B cell (primary cell): ENCODE data around the gene MTG2. TPM values are rescaled to one million over a fixed set of nuclear protein-coding genes. Genes with fewer than 3 reads are reported as not detected.
A peak's percentile ranks its signal among the peaks of the same experiment; 100 is the strongest.

Source experiments
- ATAC-seq: fragments of 200-7000 bp; cut with Tn5 transposase; one replicate; pipeline ENCODE4 v1.10.0; 2021; ENCODE audit warnings: low read depth, mild to moderate bottlenecking, moderate number of reproducible peaks, moderate library complexity
- CTCF ChIA-PET: fragments of 350-600 bp; sonication (Branson Sonifier 250); formaldehyde crosslinking; loops from one replicate; lab custom pipeline; 2021; ENCODE audit warnings: antibody characterized with exemption, inconsistent platforms; lab: Charles Lee
- POLR2A ChIA-PET: fragments of 350-600 bp; sonication (Branson Sonifier 250); formaldehyde crosslinking; loops from one replicate; lab custom pipeline; 2021; ENCODE audit warnings: antibody characterized with exemption; lab: Charles Lee
- DNase-seq: peaks from one replicate; pipeline ENCODE4 v3.0.0; 2013
- H2AFZ ChIP-seq: 2 replicates; pipeline ENCODE4 v1.6.1; 2012; ENCODE audit warnings: mild to moderate bottlenecking, low read depth, low read length; ENCODE audit not compliant: insufficient read depth, poor library complexity, severe bottlenecking
- H3K27ac ChIP-seq, 2 donors: 1 replicate in 1 of 2; 2 replicates in 1 of 2; pipeline ENCODE4 v1.5.1; 2012 to 2013; ENCODE audit warnings: low read length in 2 of 2, mild to moderate bottlenecking in 2 of 2, moderate library complexity in 1 of 2
- H3K27me3 ChIP-seq, 4 experiments: fragments of 200-600 bp in 1 of 4; sonication (generic) in 1 of 4; replicated peaks in 1 of 4; 1 replicate in 2 of 4; 2 replicates in 2 of 4; pipeline versions ENCODE4 v1.6.1 to v1.7.0; 2013 to 2016; ENCODE audit warnings: low read length in 3 of 4, mild to moderate bottlenecking in 2 of 4, mixed read lengths in 1 of 4, moderate library complexity in 1 of 4; ENCODE audit not compliant: insufficient read depth in 4 of 4, control insufficient read depth in 3 of 4; ENCODE audit errors: control extremely low read depth in 1 of 4
- H3K36me3 ChIP-seq, 2 experiments: replicated peaks in 1 of 2; 1 replicate in 1 of 2; 2 replicates in 1 of 2; pipeline versions ENCODE4 v1.6.1 to v1.7.1; 2013; ENCODE audit warnings: low read length in 1 of 2; ENCODE audit not compliant: insufficient read depth in 2 of 2, control insufficient read depth in 1 of 2; ENCODE audit errors: control extremely low read depth in 1 of 2, extremely low read depth in 1 of 2
- H3K4me1 ChIP-seq, 2 donors: fragments of 200-600 bp in 1 of 2; sonication (generic) in 1 of 2; 1 replicate in 1 of 2; 2 replicates in 1 of 2; pipeline versions ENCODE4 v1.5.1 to v1.6.1; 2013 to 2017; ENCODE audit warnings: low read length in 2 of 2; ENCODE audit not compliant: control insufficient read depth in 2 of 2, insufficient read depth in 2 of 2
- H3K4me2 ChIP-seq: replicated peaks from 2 replicates; pipeline ENCODE3; 2012; ENCODE audit warnings: mild to moderate bottlenecking, low read depth, low read length; ENCODE audit not compliant: poor library complexity, severe bottlenecking
- H3K4me3 ChIP-seq, 5 experiments: fragments of 200-600 bp in 1 of 5; sonication (generic) in 1 of 5; 1 replicate in 3 of 5; 2 replicates in 2 of 5; pipeline versions ENCODE4 v1.5.1 to v1.7.0; 2011 to 2016; ENCODE audit warnings: low read length in 4 of 5, mild to moderate bottlenecking in 4 of 5, low read depth in 2 of 5, control low read depth in 1 of 5, moderate library complexity in 1 of 5; ENCODE audit not compliant: insufficient read depth in 1 of 5; ENCODE audit errors: control extremely low read depth in 1 of 5, extremely low read depth in 1 of 5
- H3K79me2 ChIP-seq: fragments of 200-600 bp; sonication (generic); one replicate; pipeline ENCODE4 v1.6.0; 2016; ENCODE audit warnings: low read length; ENCODE audit not compliant: control insufficient read depth, insufficient read depth
- H3K9ac ChIP-seq: fragments of 200-600 bp; sonication (generic); 2 replicates; pipeline ENCODE4 v1.6.1; 2017; ENCODE audit warnings: mild to moderate bottlenecking, low read length, moderate library complexity
- H3K9me3 ChIP-seq, 3 donors: one replicate each; pipeline versions ENCODE4 v1.6.1 to v1.7.1; 2013; ENCODE audit warnings: low read length in 2 of 3; ENCODE audit not compliant: control insufficient read depth in 2 of 3, insufficient read depth in 1 of 3; ENCODE audit errors: control extremely low read depth in 1 of 3
- H4K20me1 ChIP-seq: 2 replicates; pipeline ENCODE4 v1.6.0; 2012; ENCODE audit warnings: mild to moderate bottlenecking, low read length; ENCODE audit not compliant: insufficient read depth, control insufficient read depth, poor library complexity, severe bottlenecking
- H3K27ac Mint-ChIP-seq: one replicate; pipeline ENCODE4 v1.8.0; 2021; ENCODE audit warnings: mixed read lengths
- H3K27me3 Mint-ChIP-seq: one replicate; pipeline ENCODE4 v1.8.0; 2021; ENCODE audit warnings: mixed read lengths
- H3K4me1 Mint-ChIP-seq: one replicate; pipeline ENCODE4 v1.8.0; 2021; ENCODE audit warnings: mixed read lengths
- H3K4me3 Mint-ChIP-seq: one replicate; pipeline ENCODE4 v1.8.0; 2021; ENCODE audit warnings: mixed read lengths
- H3K9me3 Mint-ChIP-seq: one replicate; pipeline ENCODE4 v1.8.0; 2022; ENCODE audit warnings: mixed read lengths; ENCODE audit not compliant: insufficient read depth
- EZH2 ChIP-seq: IDR thresholded peaks from 2 replicates; pipeline ENCODE4 v1.6.1; 2012; ENCODE audit warnings: borderline replicate concordance, low read depth, mild to moderate bottlenecking, moderate library complexity, low read length; ENCODE audit not compliant: insufficient read depth, poor library complexity, severe bottlenecking
- WGBS: methylation state at CpG from one replicate; pipeline ENCODE4 v1.1.5; 2013; ENCODE audit warnings: missing lambda C conversion rate; ENCODE audit not compliant: insufficient coverage; 5-methylcytosine and 5-hydroxymethylcytosine counted together
- intact Hi-C: fragments of 100-400 bp; cut with micrococcal nuclease; formaldehyde crosslinking; loops from one replicate; pipeline ENCODE4 v1.10.0; 2022
- polyA plus RNA-seq: library from polyadenylated mRNA; depleted of rRNA; stranded (reverse); fragments of >200 nt; gene quantifications from 2 replicates; pipeline ENCODE4 v1.2.3, GENCODE V29; 2012
- total RNA-seq, 2 donors: library from RNA; stranded (reverse); fragments of 120-200 nt in 1 of 2; gene quantifications; 1 replicate in 1 of 2; 2 replicates in 1 of 2; pipeline versions ENCODE4 v1.2.3 to v1.2.4, GENCODE V29; 2013 to 2022
- TF ChIP-seq, protein P1 (sequence below): fragments of 200-600 bp; IDR thresholded peaks from one replicate; pipeline ENCODE4 v1.8.0; 2022; ENCODE audit warnings: antibody characterized with exemption, mild to moderate bottlenecking

Gene MTG2
- total and polyA plus RNA-seq, 2 donors (not counting 1 experiment from before 2014, with no cell fraction given) = 29.6 to 48.4 TPM

DNA sequence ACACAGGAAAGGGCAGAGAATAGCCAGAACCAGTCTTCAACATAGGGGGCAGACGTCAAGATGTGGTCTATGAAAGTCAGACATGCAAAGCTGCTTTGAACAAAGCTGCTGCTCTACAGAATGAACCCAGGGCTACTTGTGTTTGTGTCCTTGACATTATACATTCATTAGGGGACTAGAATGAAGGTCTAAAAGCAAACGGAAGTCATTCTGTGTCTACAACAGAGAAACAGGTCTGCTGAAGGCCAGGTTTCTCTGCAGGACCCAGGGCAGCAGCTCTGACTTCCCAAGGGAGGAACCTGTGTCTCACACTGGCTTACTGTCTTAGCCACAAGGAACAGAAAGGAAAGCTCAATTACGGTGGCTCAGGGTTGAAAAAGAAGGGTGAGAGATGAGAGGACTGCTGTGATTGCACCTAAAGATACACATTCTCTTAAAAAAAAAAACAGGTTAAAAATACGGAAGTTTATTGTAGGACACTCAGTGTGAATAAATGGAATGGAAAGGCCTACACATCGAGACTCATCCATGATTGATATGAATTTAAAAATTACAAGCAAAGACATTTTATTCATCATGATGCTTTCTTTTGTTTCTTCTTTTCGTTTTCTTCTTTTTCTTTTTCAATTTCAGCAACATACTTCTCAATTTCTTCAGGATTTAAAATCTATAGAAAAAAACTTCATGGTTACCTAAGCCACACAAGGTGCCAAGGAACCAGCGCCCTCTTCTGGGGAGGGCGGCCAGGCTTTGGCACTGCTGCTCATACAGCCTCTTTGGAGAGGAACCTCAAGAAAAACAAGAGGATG is 46.3 kb upstream of the MTG2 start:
- Mint-ChIP-seq H3K4me3 (no peak overlapping the region), H3K27ac (peak overlapping the region; percentile 63), H3K9me3 (no peaks in the 10 kb centered on the region), H3K4me1 (peaks cover 32% of the 10 kb centered on the region), H3K27me3 (no peaks in the 10 kb centered on the region)
- H2AFZ ChIP-seq = no peak overlapping the region
- H3K9me3 ChIP-seq = no peaks in the 10 kb centered on the region
- peaks cover 9 to 24% of the 10 kb centered on the region in 2 donors for H3K4me1 ChIP-seq
- TF ChIP-seq EZH2 = no peak
- TF ChIP-seq, protein P1, sequence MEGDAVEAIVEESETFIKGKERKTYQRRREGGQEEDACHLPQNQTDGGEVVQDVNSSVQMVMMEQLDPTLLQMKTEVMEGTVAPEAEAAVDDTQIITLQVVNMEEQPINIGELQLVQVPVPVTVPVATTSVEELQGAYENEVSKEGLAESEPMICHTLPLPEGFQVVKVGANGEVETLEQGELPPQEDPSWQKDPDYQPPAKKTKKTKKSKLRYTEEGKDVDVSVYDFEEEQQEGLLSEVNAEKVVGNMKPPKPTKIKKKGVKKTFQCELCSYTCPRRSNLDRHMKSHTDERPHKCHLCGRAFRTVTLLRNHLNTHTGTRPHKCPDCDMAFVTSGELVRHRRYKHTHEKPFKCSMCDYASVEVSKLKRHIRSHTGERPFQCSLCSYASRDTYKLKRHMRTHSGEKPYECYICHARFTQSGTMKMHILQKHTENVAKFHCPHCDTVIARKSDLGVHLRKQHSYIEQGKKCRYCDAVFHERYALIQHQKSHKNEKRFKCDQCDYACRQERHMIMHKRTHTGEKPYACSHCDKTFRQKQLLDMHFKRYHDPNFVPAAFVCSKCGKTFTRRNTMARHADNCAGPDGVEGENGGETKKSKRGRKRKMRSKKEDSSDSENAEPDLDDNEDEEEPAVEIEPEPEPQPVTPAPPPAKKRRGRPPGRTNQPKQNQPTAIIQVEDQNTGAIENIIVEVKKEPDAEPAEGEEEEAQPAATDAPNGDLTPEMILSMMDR = peak; percentile 86
- intact Hi-C loops = loop anchor here (1.0 to 5.0 kb wide), 2 partner anchors 14 to 109 kb away; partner anchors contain the start of gene LSM14B
- peak overlapping the region in 1 of 2 donors; percentile 25 for H3K27ac ChIP-seq
- ChIA-PET POLR2A (interaction anchor here (0.6 to 0.9 kb wide), 2 partner anchors 71 to 126 kb away, joined by 4 to 5 read pairs; partner anchors contain the start of gene TAF4), CTCF (interaction anchor here (0.7 to 4.3 kb wide), 10 partner anchors 8 to 126 kb away, joined by 3 to 56 read pairs (median 6); partner anchors contain the start of gene LSM14B)
- ATAC-seq (peak; percentile 81), DNase-seq (peak; percentile 80)
- no peaks in the 10 kb centered on the region for H3K27me3 ChIP-seq
- peaks cover 69% of the 10 kb centered on the region for H4K20me1 ChIP-seq
- H3K36me3 ChIP-seq = peaks cover 1 to 84% of the 10 kb centered on the region in 2 experiments
- peaks cover 25% of the 10 kb centered on the region for H3K79me2 ChIP-seq
- no peak overlapping the region for H3K4me3 ChIP-seq
- 40% methylated on average over 4 of the region's 8 CpGs for WGBS
- H3K4me2 ChIP-seq = no peak overlapping the region
- no peak overlapping the region for H3K9ac ChIP-seq

DNA sequence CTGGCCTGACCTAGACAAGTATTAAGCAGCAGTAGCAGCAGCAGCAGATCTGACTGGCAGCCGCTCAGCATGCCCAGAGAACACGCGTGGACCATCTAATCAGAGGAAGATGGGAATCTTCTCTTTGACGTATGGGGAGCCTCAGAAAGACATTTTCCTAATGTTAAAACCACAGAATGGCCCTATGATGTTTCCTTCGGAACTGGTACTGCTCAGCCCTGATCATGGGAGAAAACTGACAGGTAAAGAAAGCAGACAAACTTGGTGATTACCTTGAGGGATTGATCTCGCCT is 45.8 kb upstream of the MTG2 start:
- H3K27ac ChIP-seq = peak overlapping the region in 1 of 2 donors; percentile 25
- Mint-ChIP-seq H3K4me1 (peaks cover 36% of the 10 kb centered on the region), H3K27ac (peak overlapping the region; percentile 63), H3K4me3 (no peak overlapping the region), H3K27me3 (no peaks in the 10 kb centered on the region), H3K9me3 (no peaks in the 10 kb centered on the region)
- no peak for DNase-seq
- intact Hi-C loops = loop anchor here (5.0 kb wide), 1 partner anchor 110 kb away; no protein-coding TSS in a partner anchor
- H3K4me1 ChIP-seq = peaks cover 14 to 29% of the 10 kb centered on the region in 2 donors
- ChIA-PET CTCF (interaction anchor here (1.1 to 4.3 kb wide), 8 partner anchors 10 to 127 kb away, joined by 3 to 56 read pairs (median 8); partner anchors contain the start of gene LSM14B), POLR2A (interaction anchor here (0.6 kb wide), 1 partner anchor 71 kb away, joined by 4 read pairs; the partner anchor contains the start of gene TAF4)
- H3K36me3 ChIP-seq = peaks cover 1 to 78% of the 10 kb centered on the region in 2 experiments
- H3K79me2 ChIP-seq = peaks cover 25% of the 10 kb centered on the region
- 79% methylated on average over 6 of the region's 6 CpGs for WGBS
- no peaks in the 10 kb centered on the region for H3K9me3 ChIP-seq
- H3K9ac ChIP-seq = no peak overlapping the region
- no peak overlapping the region for H2AFZ ChIP-seq
- H3K27me3 ChIP-seq = no peaks in the 10 kb centered on the region
- no peak for ATAC-seq
- H3K4me2 ChIP-seq = no peak overlapping the region
- peaks cover 69% of the 10 kb centered on the region for H4K20me1 ChIP-seq
- H3K4me3 ChIP-seq = no peak overlapping the region
- no peak for TF ChIP-seq EZH2
- TF ChIP-seq, protein P1 = peak; percentile 12
